COLO668 (cell line): Measurements from ENCODE around the gene SORBS1.

ENCODE experiments used
- DNase-seq: peaks from one replicate; lab custom pipeline; 2025; ENCODE audit not compliant: unreplicated experiment; lab: John Stamatoyannopoulos, UW

The SORBS1 gene

GRCh38 chr10:95279042-95279820 lies 281.9 kb downstream of the SORBS1 start:
- DNase-seq, result no peak

DNA sequence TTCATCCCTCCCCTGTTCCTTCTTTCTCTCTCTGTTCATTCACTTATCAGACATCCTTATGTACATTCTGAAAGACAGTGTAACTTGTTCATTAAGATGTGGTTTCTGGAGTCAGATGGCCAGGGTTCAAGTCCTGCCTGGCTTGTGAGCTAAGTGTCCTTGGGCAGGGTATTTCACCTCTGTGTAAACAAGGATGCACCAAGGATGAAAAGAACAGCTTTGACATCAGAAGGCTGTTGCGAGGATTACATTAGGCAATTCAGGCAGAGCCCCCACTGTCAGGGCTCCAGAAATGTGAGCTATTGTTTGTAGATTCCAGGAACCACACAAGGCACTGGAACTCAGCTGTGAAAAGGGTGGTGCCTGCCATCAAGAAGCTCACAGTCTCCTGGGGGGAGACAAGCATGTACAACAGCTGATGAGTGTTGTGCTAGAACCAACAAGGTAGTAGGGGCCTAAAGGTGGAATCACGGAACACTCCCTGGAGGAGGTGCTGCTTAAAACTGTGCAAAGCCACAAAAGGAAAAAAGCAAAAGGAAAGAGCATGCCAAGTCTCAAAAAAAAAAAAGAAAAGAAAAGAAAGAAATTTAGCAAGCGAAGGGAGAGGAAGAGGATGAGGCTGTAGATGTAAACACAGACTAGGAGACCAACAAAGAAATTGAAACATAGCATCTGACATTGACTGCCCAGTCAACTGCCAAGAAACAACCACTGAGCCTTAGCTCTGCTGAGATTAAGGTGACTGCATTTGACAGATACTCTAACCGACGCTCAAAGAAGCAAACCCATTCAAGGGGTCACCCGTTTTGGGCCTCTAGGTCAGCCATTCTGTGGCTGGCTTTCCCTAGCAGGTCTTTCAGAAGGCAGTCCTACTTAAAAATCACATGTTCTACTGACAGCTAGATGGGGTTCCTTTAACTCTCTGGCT lies 282.8 kb downstream of the SORBS1 start:
- DNase-seq, result no peak

- DNase-seq, result no peak
Observed at GRCh38 chr10:95277614-95278013, 283.6 kb downstream of the SORBS1 start.

DNA sequence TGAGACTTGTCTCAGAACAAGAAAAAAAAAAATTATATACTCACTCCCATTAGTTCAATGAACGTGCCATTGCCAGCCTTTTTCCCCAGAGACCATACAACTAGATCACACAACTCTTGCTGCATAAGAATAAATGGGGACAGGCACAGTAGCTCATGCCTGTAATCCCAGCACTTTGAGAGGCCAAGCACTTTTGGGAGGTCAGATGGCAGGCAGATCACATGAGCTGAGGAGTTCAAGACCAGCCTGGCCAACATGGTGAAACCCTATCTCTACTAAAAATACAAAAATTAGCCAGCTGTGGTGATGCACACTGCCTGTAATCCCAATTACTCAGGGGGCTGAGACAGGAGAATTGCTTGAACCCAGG lies 284.0 kb downstream of the SORBS1 start:
- no peak for DNase-seq

- DNase-seq, result no peak
Observed at GRCh38 chr10:95276367-95277200, 284.6 kb downstream of the SORBS1 start.

GRCh38 chr10:95275726-95276366 lies 285.3 kb downstream of the SORBS1 start:
- no peak for DNase-seq

DNA sequence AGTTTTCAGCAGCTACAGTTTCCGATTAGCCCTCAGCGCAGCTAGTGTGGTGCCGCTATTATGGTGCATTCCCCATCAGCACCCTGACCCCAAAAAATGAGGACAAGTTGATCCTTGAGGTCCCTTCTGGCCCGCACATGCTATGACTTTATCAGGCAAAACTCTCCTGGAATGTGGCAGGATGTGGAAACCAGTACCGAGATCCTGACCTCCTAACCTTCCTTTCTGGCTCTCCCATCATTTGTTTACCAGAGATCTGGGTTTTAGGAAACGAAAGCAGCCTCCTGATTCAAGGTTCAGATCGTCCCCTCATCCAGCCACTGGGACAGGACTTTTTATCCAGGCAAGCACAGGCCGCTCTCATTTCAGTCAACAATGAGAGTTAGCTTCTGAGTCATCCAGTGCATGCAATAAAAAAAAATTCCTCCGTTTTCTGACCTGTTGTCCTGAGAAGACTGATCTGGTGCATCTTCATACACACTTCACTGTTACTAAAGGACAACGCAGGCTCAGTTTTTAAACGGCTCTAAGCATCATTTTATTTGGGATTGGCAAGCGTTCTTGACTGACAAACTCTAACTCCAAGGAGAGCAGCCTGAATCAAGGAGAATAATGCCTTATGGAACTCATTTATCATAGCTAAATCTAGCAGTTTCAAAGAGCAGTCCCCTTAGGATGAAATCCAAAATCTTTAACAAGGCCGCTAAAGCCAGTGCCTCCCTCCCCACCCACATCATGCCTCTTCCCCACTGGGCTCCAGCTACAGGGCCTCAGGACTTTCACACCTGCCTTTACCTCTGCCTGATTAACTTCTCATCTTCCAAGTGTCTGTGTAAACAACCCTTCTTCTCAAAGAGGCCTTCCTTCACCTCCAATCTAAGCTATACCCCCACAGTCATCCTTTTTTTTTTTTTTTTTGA lies 287.5 kb downstream of the SORBS1 start:
- no peak for DNase-seq

- no peak for DNase-seq
Observed at GRCh38 chr10:95268438-95268837, 292.7 kb downstream of the SORBS1 start.

GRCh38 chr10:95267251-95267650 lies 293.9 kb downstream of the SORBS1 start:
- DNase-seq, result no peak

- DNase-seq, result peak; percentile 3
Observed at GRCh38 chr10:95266674-95267095, 294.5 kb downstream of the SORBS1 start.

DNA sequence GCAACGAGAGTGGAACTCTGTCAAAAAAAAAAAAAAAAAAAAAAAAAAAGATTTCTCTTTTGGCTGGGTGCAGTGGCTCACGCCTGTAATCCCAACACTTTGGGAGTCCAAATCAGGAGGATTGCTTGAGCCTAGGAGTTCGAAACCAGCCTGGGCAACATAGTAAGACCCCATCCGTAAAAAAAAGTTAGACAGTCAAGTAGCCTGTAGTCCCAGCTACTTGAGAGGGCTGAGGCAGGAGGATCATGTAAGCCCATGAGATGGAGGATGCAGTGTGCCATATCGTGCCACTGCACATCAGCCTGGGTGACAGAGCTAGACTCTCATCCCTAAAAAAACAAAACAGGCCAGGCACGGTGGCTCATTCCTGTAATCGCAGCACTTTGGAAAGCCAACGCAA lies 295.6 kb downstream of the SORBS1 start:
- no peak for DNase-seq

- no peak for DNase-seq
Observed at GRCh38 chr10:95264227-95265051, 296.7 kb downstream of the SORBS1 start.

GRCh38 chr10:95263864-95264226 lies 297.3 kb downstream of the SORBS1 start:
- DNase-seq, result no peak

GRCh38 chr10:95262763-95263518 lies 298.2 kb downstream of the SORBS1 start:
- no peak for DNase-seq

DNA sequence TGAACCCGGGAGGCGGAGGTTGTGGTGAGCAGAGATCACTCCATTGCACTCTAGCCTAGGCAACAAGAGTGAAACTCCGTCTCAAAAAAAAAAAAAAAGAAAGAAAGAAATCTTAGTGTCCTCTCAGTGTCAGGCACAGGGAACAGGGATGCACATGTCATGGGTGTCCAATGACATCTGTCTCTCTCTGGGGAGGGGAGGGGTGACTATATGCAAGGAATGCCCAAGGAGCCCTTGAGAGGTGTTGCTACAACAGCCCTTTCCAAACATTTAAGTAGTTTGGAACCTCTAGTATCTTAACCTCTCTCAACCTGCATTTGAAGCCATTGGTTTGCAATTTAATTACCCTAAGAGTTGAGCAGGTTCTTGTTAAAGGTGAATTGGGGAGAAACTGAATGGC lies 299.2 kb downstream of the SORBS1 start:
- no peak for DNase-seq
